Neural cell (in vitro differentiated cells): ENCODE data around the gene KRTAP10-6. TPM values are rescaled to one million over a fixed set of nuclear protein-coding genes. Genes with fewer than 3 reads are reported as not detected.

ENCODE experiments used
- H2AFZ ChIP-seq: fragments of 200-600, 300-800 bp; sonication (generic), shearing (Covaris generic); 2 replicates; pipeline ENCODE4 v1.6.0; 2014; ENCODE audit warnings: low read depth, mild to moderate bottlenecking, antibody characterized with exemption, low read length, moderate library complexity
- H3F3A ChIP-seq: fragments of 200-600 bp; shearing (Covaris generic); 2 replicates; pipeline ENCODE4 v1.6.1; 2016; ENCODE audit warnings: mild to moderate bottlenecking, moderate library complexity, mixed read lengths, antibody characterized with exemption, low read length; ENCODE audit not compliant: insufficient read depth, poor library complexity, severe bottlenecking
- H3K27ac ChIP-seq: fragments of 200-600, 300-800 bp; sonication (generic), shearing (Covaris generic); 2 replicates; pipeline ENCODE4 v1.5.1; 2014; ENCODE audit warnings: mild to moderate bottlenecking, low read length, moderate library complexity
- H3K27me3 ChIP-seq: fragments of 300-800, 200-600 bp; sonication (generic), shearing (Covaris generic); 2 replicates; pipeline ENCODE4 v1.6.0; 2014; ENCODE audit warnings: mild to moderate bottlenecking, low read depth, low read length, moderate library complexity; ENCODE audit not compliant: insufficient read depth
- H3K36me3 ChIP-seq: fragments of 300-800, 200-600 bp; sonication (generic), shearing (Covaris generic); 2 replicates; pipeline ENCODE4 v1.5.1; 2014; ENCODE audit warnings: mild to moderate bottlenecking, antibody characterized with exemption, low read length, moderate library complexity; ENCODE audit not compliant: insufficient read depth
- H3K4me2 ChIP-seq: fragments of 300-800, 200-600 bp; sonication (generic), shearing (Covaris generic); 2 replicates; pipeline ENCODE4 v1.6.0; 2014; ENCODE audit warnings: mild to moderate bottlenecking, low read length
- H3K4me3 ChIP-seq: fragments of 300-800, 200-600 bp; sonication (generic), shearing (Covaris generic); 2 replicates; pipeline ENCODE4 v1.5.1; 2014; ENCODE audit warnings: mild to moderate bottlenecking, low read length, moderate library complexity
- H3K79me2 ChIP-seq: fragments of 200-600 bp; shearing (Covaris generic); replicated peaks from 2 replicates; pipeline ENCODE4 v1.6.0; 2014; ENCODE audit warnings: mild to moderate bottlenecking, low read length, moderate library complexity; ENCODE audit not compliant: insufficient read depth
- H3K9ac ChIP-seq: fragments of 300-800, 200-600 bp; sonication (generic), shearing (Covaris generic); 2 replicates; pipeline ENCODE4 v1.6.1; 2016; ENCODE audit warnings: mild to moderate bottlenecking, low read length, mixed read lengths
- H3K9me2 ChIP-seq: fragments of 200-600 bp; shearing (Covaris generic); 2 replicates; pipeline ENCODE4 v1.6.1; 2016; ENCODE audit warnings: mild to moderate bottlenecking, low read length, mixed read lengths; ENCODE audit not compliant: insufficient read depth
- H3K9me3 ChIP-seq: fragments of 200-600, 300-800 bp; sonication (generic), shearing (Covaris generic); 2 replicates; pipeline ENCODE4 v1.6.1; 2016; ENCODE audit warnings: mild to moderate bottlenecking, mixed run types, low read length, moderate library complexity, mixed read lengths
- H4K20me1 ChIP-seq: fragments of 200-600 bp; shearing (Covaris generic); 2 replicates; pipeline ENCODE4 v1.6.1; 2016; ENCODE audit warnings: mild to moderate bottlenecking, mixed run types; ENCODE audit not compliant: insufficient read depth
- EP300 ChIP-seq: fragments of 450-650 bp; conservative IDR thresholded peaks from 2 replicates; pipeline ENCODE4 v1.6.1; 2014; ENCODE audit warnings: antibody characterized with exemption, mild to moderate bottlenecking, moderate library complexity; ENCODE audit not compliant: poor library complexity, severe bottlenecking
- EZH2 ChIP-seq: fragments of 200-600, 300-800 bp; shearing (Covaris generic), sonication (generic); IDR thresholded peaks from 2 replicates; pipeline ENCODE4 v1.6.1; 2014; ENCODE audit warnings: antibody characterized with exemption, low read length, borderline replicate concordance, mild to moderate bottlenecking; ENCODE audit not compliant: insufficient read depth, poor library complexity, severe bottlenecking
- MXI1 ChIP-seq: fragments of 450-650 bp; conservative IDR thresholded peaks from 2 replicates; pipeline ENCODE4 v1.6.1; 2014; ENCODE audit warnings: antibody characterized with exemption, mild to moderate bottlenecking; ENCODE audit not compliant: poor library complexity, severe bottlenecking
- POLR2AphosphoS5 ChIP-seq: IDR thresholded peaks from 2 replicates; pipeline ENCODE4 v1.6.1; 2012
- RAD21 ChIP-seq: fragments of 450-650 bp; conservative IDR thresholded peaks from 2 replicates; pipeline ENCODE4 v1.6.1; 2014; ENCODE audit warnings: antibody characterized with exemption, mild to moderate bottlenecking, moderate library complexity
- SMC3 ChIP-seq: fragments of 450-650 bp; conservative IDR thresholded peaks from 2 replicates; pipeline ENCODE4 v1.6.1; 2014; ENCODE audit warnings: antibody characterized with exemption, mild to moderate bottlenecking, moderate library complexity; ENCODE audit not compliant: poor library complexity
- TAF1 ChIP-seq: IDR thresholded peaks from 2 replicates; pipeline ENCODE4 v1.6.1; 2012; ENCODE audit warnings: low read depth
- polyA plus RNA-seq: library from polyadenylated mRNA; depleted of rRNA; stranded (reverse); fragments of >200 nt; gene quantifications from 2 replicates; pipeline ENCODE4 v1.2.3, GENCODE V29; 2014
- TF ChIP-seq, protein P1 (sequence below): IDR thresholded peaks from 2 replicates; pipeline ENCODE4 v1.6.1; 2012; ENCODE audit warnings: borderline replicate concordance
- TF ChIP-seq, protein P2 (sequence below): fragments of 450-650 bp; IDR thresholded peaks from 2 replicates; pipeline ENCODE4 v1.5.1; 2014; ENCODE audit warnings: antibody characterized with exemption, mild to moderate bottlenecking, moderate library complexity; ENCODE audit not compliant: poor library complexity, severe bottlenecking

Gene KRTAP10-6
- polyA plus RNA-seq, 1 donor from 2014 or later, result not detected

DNA sequence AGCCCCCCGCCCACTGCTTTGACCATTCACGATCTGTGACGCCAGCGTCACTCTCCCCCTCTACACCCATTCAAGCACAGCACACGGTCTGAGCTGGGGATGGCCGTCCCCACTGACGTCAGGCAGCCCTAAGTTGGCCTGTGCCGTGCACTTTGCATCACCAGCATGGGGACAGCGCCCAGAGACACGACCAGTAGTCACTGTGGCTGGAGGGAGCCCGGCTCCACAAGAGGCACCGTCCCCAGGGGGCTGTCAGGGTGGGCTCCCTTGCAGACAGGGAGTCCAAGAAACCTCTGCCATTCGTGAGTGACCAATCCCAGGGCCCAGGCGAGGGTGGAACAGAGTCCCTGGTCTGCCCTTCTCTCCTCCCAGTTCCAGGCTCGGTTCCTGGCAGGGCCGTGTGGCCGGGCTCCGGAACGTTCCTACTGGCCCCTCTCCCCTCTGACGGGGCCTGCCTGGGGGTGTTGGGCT, 21.9 kb upstream of the KRTAP10-6 start:
- H4K20me1 ChIP-seq, result no peaks in the 10 kb centered on the region
- H3K9me3 ChIP-seq, result no peaks in the 10 kb centered on the region
- H3K27me3 ChIP-seq, result no peaks in the 10 kb centered on the region
- no peak overlapping the region for H2AFZ ChIP-seq
- H3K27ac ChIP-seq, result no peak overlapping the region
- no peaks in the 10 kb centered on the region for H3F3A ChIP-seq
- TF ChIP-seq, protein P1, sequence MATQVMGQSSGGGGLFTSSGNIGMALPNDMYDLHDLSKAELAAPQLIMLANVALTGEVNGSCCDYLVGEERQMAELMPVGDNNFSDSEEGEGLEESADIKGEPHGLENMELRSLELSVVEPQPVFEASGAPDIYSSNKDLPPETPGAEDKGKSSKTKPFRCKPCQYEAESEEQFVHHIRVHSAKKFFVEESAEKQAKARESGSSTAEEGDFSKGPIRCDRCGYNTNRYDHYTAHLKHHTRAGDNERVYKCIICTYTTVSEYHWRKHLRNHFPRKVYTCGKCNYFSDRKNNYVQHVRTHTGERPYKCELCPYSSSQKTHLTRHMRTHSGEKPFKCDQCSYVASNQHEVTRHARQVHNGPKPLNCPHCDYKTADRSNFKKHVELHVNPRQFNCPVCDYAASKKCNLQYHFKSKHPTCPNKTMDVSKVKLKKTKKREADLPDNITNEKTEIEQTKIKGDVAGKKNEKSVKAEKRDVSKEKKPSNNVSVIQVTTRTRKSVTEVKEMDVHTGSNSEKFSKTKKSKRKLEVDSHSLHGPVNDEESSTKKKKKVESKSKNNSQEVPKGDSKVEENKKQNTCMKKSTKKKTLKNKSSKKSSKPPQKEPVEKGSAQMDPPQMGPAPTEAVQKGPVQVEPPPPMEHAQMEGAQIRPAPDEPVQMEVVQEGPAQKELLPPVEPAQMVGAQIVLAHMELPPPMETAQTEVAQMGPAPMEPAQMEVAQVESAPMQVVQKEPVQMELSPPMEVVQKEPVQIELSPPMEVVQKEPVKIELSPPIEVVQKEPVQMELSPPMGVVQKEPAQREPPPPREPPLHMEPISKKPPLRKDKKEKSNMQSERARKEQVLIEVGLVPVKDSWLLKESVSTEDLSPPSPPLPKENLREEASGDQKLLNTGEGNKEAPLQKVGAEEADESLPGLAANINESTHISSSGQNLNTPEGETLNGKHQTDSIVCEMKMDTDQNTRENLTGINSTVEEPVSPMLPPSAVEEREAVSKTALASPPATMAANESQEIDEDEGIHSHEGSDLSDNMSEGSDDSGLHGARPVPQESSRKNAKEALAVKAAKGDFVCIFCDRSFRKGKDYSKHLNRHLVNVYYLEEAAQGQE, result no peak
- TF ChIP-seq POLR2AphosphoS5 (no peak), RAD21 (no peak), EP300 (no peak), MXI1 (no peak), SMC3 (no peak), EZH2 (no peak), TAF1 (no peak)
- TF ChIP-seq, protein P2, sequence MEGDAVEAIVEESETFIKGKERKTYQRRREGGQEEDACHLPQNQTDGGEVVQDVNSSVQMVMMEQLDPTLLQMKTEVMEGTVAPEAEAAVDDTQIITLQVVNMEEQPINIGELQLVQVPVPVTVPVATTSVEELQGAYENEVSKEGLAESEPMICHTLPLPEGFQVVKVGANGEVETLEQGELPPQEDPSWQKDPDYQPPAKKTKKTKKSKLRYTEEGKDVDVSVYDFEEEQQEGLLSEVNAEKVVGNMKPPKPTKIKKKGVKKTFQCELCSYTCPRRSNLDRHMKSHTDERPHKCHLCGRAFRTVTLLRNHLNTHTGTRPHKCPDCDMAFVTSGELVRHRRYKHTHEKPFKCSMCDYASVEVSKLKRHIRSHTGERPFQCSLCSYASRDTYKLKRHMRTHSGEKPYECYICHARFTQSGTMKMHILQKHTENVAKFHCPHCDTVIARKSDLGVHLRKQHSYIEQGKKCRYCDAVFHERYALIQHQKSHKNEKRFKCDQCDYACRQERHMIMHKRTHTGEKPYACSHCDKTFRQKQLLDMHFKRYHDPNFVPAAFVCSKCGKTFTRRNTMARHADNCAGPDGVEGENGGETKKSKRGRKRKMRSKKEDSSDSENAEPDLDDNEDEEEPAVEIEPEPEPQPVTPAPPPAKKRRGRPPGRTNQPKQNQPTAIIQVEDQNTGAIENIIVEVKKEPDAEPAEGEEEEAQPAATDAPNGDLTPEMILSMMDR, result no peak
- no peaks in the 10 kb centered on the region for H3K79me2 ChIP-seq
- no peaks in the 10 kb centered on the region for H3K36me3 ChIP-seq
- H3K9me2 ChIP-seq, result no peaks in the 10 kb centered on the region
- no peak overlapping the region for H3K9ac ChIP-seq
- no peak overlapping the region for H3K4me3 ChIP-seq
- no peak overlapping the region for H3K4me2 ChIP-seq

DNA sequence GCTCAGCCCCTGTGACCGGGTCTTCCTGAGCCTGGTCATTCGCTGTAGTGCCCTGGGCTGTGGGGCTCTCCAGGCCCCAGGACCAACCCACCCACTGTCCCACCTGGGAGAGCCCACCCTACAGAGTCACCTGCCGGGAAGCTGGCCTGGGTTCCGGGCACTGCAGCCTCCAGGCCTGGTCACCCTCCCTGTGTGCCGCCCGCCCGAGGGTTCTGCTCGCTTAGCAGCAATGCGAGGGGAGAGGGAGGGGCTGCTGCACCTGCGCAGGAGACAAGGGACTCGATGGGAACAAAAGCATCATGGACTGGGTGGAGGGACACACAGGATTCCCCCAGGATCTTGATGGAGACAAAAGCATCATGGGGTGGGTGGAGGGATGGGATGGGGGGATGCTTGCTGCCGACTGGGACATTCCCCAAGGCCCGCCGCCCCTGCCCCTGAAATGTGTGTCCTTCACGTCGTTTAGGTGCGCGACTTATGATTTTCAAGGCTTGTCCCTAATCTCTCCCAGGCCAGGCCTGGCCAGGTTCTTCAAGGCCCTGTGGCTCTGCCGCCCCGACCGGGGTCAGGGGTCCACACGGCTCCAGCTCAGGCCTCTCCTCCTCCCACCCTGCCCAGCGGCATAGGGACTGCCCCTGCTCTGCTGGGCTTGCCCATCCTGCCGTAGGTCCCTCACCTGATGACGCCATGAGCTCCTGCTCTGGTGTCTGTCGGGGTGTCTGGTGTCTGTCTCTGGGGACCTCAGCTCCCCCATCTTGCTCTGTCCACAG, 21.3 kb upstream of the KRTAP10-6 start:
- no peaks in the 10 kb centered on the region for H3K79me2 ChIP-seq
- H3F3A ChIP-seq, result no peaks in the 10 kb centered on the region
- no peaks in the 10 kb centered on the region for H3K36me3 ChIP-seq
- H4K20me1 ChIP-seq, result no peaks in the 10 kb centered on the region
- no peaks in the 10 kb centered on the region for H3K9me3 ChIP-seq
- H3K9ac ChIP-seq, result no peak overlapping the region
- H3K27ac ChIP-seq, result no peak overlapping the region
- TF ChIP-seq EZH2 (no peak), EP300 (no peak), SMC3 (no peak), POLR2AphosphoS5 (no peak), MXI1 (no peak), TAF1 (no peak)
- TF ChIP-seq, protein P1, result no peak
- TF ChIP-seq, protein P2, result no peak
- H2AFZ ChIP-seq, result no peak overlapping the region
- no peaks in the 10 kb centered on the region for H3K9me2 ChIP-seq
- no peak overlapping the region for H3K4me3 ChIP-seq
- no peaks in the 10 kb centered on the region for H3K27me3 ChIP-seq
- H3K4me2 ChIP-seq, result no peak overlapping the region
